ENCODE results near the gene GNAI2.
"Not testable (repeated sequence)": the region's sequence is repeated elsewhere in the genome, so short reads cannot be mapped to it uniquely, and the experiment has no call there.

The GNAI2 gene

GRCh38 chr3:50243543-50243895 is 7.5 kb downstream of the GNAI2 start:
- in situ Hi-C loops (cut with MboI; ENCODE audit: low sequenced_read_pairs): no loop called here

GRCh38 chr3:50244813-50245212 is 8.8 kb downstream of the GNAI2 start:
- in situ Hi-C loops (cut with MboI; ENCODE audit: low sequenced_read_pairs): not testable (repeated sequence)

GRCh38 chr3:50245251-50245745 is 9.3 kb downstream of the GNAI2 start:
- in situ Hi-C loops (cut with MboI; ENCODE audit: low sequenced_read_pairs): no loop called here

GRCh38 chr3:50245831-50246516 is 10.0 kb downstream of the GNAI2 start:
- in situ Hi-C loops (cut with MboI; ENCODE audit: low sequenced_read_pairs): no loop called here

GRCh38 chr3:50246517-50246954 is 10.5 kb downstream of the GNAI2 start:
- in situ Hi-C loops (cut with MboI; ENCODE audit: low sequenced_read_pairs): no loop called here

- in situ Hi-C loops (cut with MboI; ENCODE audit: low sequenced_read_pairs): no loop called here
These were observed 12.4 kb downstream of the GNAI2 start for GRCh38 chr3:50248387-50248786.

- in situ Hi-C loops (cut with MboI; ENCODE audit: low sequenced_read_pairs): no loop called here
These were observed 13.5 kb downstream of the GNAI2 start for GRCh38 chr3:50249457-50249856.

- in situ Hi-C loops (cut with MboI; ENCODE audit: low sequenced_read_pairs): no loop called here
These were observed 14.5 kb downstream of the GNAI2 start for GRCh38 chr3:50250514-50250913.

GRCh38 chr3:50251220-50251619 is 15.2 kb downstream of the GNAI2 start:
- in situ Hi-C loops (cut with MboI; ENCODE audit: low sequenced_read_pairs): no loop called here

GRCh38 chr3:50254577-50255250 is 18.7 kb downstream of the GNAI2 start:
- in situ Hi-C loops (cut with MboI; ENCODE audit: low sequenced_read_pairs): no loop called here

- in situ Hi-C loops (cut with MboI; ENCODE audit: low sequenced_read_pairs): no loop called here
These were observed 19.2 kb downstream of the GNAI2 start for GRCh38 chr3:50255251-50255615.

- in situ Hi-C loops (cut with MboI; ENCODE audit: low sequenced_read_pairs): no loop called here
These were observed 21.2 kb downstream of the GNAI2 start for GRCh38 chr3:50256978-50257890.

- in situ Hi-C loops (cut with MboI; ENCODE audit: low sequenced_read_pairs): no loop called here
These were observed 22.2 kb downstream of the GNAI2 start for GRCh38 chr3:50258029-50258680.

- in situ Hi-C loops (cut with MboI; ENCODE audit: low sequenced_read_pairs): no loop called here
These were observed 23.0 kb downstream of the GNAI2 start for GRCh38 chr3:50258979-50259378.

GRCh38 chr3:50259432-50260026 is 23.5 kb downstream of the GNAI2 start:
- in situ Hi-C loops (cut with MboI; ENCODE audit: low sequenced_read_pairs): no loop called here

- in situ Hi-C loops (cut with MboI; ENCODE audit: low sequenced_read_pairs): no loop called here
These were observed 24.3 kb downstream of the GNAI2 start for GRCh38 chr3:50260027-50260941.

- in situ Hi-C loops (cut with MboI; ENCODE audit: low sequenced_read_pairs): no loop called here
These were observed 25.0 kb downstream of the GNAI2 start for GRCh38 chr3:50260942-50261441.

GRCh38 chr3:50261505-50261904 is 25.5 kb downstream of the GNAI2 start:
- in situ Hi-C loops (cut with MboI; ENCODE audit: low sequenced_read_pairs): no loop called here

GRCh38 chr3:50262200-50262599 is 26.2 kb downstream of the GNAI2 start:
- in situ Hi-C loops (cut with MboI; ENCODE audit: low sequenced_read_pairs): not testable (repeated sequence)
